ENCODE data around the gene NSMCE1. TPM values are rescaled to one million over a fixed set of nuclear protein-coding genes. Genes with fewer than 3 reads are reported as not detected.

The NSMCE1 gene
- total RNA-seq, 2 experiments from 2014 or later, result 31.9 to 33.9 TPM

GRCh38 chr16:27195941-27196595 is 72.5 kb downstream of the NSMCE1 start:
- intact Hi-C loops (cut with DNase I, micrococcal nuclease), result loop anchor here (1.0 to 5.0 kb wide), 3 partner anchors 17 to 36 kb away; no protein-coding TSS in a partner anchor
- Histone ChIP-seq H3K27me3 (ENCODE audit: control insufficient read depth in 1 of 2, insufficient read depth in 2 of 2, low read length in 2 of 2) (no peaks in the 10 kb centered on the region), H3K36me3 (ENCODE audit: insufficient read depth, low read length) (no peaks in the 10 kb centered on the region), H3K4me3 (ENCODE audit: low read length) (no peak overlapping the region), H3K4me1 (ENCODE audit: insufficient read depth, low read length) (peaks cover 67% of the 10 kb centered on the region), H3K9me3 (ENCODE audit: control insufficient read depth in 1 of 2, insufficient read depth in 1 of 2, low read length in 2 of 2) (no peaks in the 10 kb centered on the region), H3K27ac (ENCODE audit: low read depth in 1 of 2, low read length in 2 of 2) (peak overlapping the region; percentile 12 to 24)
- Mint-ChIP-seq H3K36me3 (ENCODE audit: low read depth) (no peaks in the 10 kb centered on the region), H3K4me1 (ENCODE audit: low read depth) (peaks cover 88% of the 10 kb centered on the region), H3K9me3 (peaks cover 3% of the 10 kb centered on the region), H3K27ac (peak overlapping the region; percentile 95), H3K4me3 (peak overlapping the region; percentile 78), H3K27me3 (no peaks in the 10 kb centered on the region)
- no peak for TF ChIP-seq CTCF (IDR thresholded peaks at IDR 0.05)
- ChIA-PET POLR2A (interaction anchor here (0.7 to 2.3 kb wide), 14 partner anchors 8 to 172 kb away, joined by 3 to 24 read pairs (median 6); partner anchors contain the start of gene KDM8), CTCF (interaction anchor here (0.7 to 5.1 kb wide), 7 partner anchors 16 to 172 kb away, joined by 3 to 51 read pairs (median 4); no protein-coding TSS in a partner anchor)
- ATAC-seq (ENCODE audit: poor library complexity), result peak; percentile 90
- peak; percentile 25 to 90 (median 50) for DNase-seq

GRCh38 chr16:27195076-27195741 is 73.4 kb downstream of the NSMCE1 start:
- ChIA-PET POLR2A (interaction anchor here (0.6 to 2.3 kb wide), 14 partner anchors 9 to 173 kb away, joined by 3 to 24 read pairs (median 6); partner anchors contain the start of gene KDM8), CTCF (interaction anchor here (1.1 to 5.1 kb wide), 5 partner anchors 15 to 173 kb away, joined by 4 to 51 read pairs (median 5); no protein-coding TSS in a partner anchor)
- Histone ChIP-seq H3K4me3 (ENCODE audit: low read length) (no peak overlapping the region), H3K27me3 (ENCODE audit: control insufficient read depth in 1 of 2, insufficient read depth in 2 of 2, low read length in 2 of 2) (no peaks in the 10 kb centered on the region), H3K9me3 (ENCODE audit: control insufficient read depth in 1 of 2, insufficient read depth in 1 of 2, low read length in 2 of 2) (peaks cover 0 to 3% of the 10 kb centered on the region in 2 experiments), H3K27ac (ENCODE audit: low read depth in 1 of 2, low read length in 2 of 2) (peak overlapping the region; percentile 12 to 22), H3K36me3 (ENCODE audit: insufficient read depth, low read length) (no peaks in the 10 kb centered on the region), H3K4me1 (ENCODE audit: insufficient read depth, low read length) (peaks cover 67% of the 10 kb centered on the region)
- TF ChIP-seq CTCF (IDR thresholded peaks at IDR 0.05), result no peak
- ATAC-seq (ENCODE audit: poor library complexity) (no peak), DNase-seq (no peak)
- Mint-ChIP-seq H3K4me3 (peak overlapping the region; percentile 78), H3K27me3 (no peaks in the 10 kb centered on the region), H3K9me3 (peaks cover 3% of the 10 kb centered on the region), H3K27ac (peak overlapping the region; percentile 95), H3K36me3 (ENCODE audit: low read depth) (no peaks in the 10 kb centered on the region), H3K4me1 (ENCODE audit: low read depth) (peaks cover 79% of the 10 kb centered on the region)
- intact Hi-C loops (cut with DNase I, micrococcal nuclease), result loop anchor here in 1 of 2 experiments (5.0 kb wide), 1 partner anchor 37 kb away; no protein-coding TSS in a partner anchor

GRCh38 chr16:27193300-27193990 is 75.1 kb downstream of the NSMCE1 start:
- peak overlapping the region; percentile 95 for H3K27ac Mint-ChIP-seq
- Histone ChIP-seq H3K27me3 (ENCODE audit: control insufficient read depth in 1 of 2, insufficient read depth in 2 of 2, low read length in 2 of 2) (no peaks in the 10 kb centered on the region), H3K27ac (ENCODE audit: low read depth in 1 of 2, low read length in 2 of 2) (no peak overlapping the region), H3K4me3 (ENCODE audit: low read length) (no peak overlapping the region), H3K4me1 (ENCODE audit: insufficient read depth, low read length) (peaks cover 50% of the 10 kb centered on the region), H3K9me3 (ENCODE audit: control insufficient read depth in 1 of 2, insufficient read depth in 1 of 2, low read length in 2 of 2) (peaks cover 0 to 5% of the 10 kb centered on the region in 2 experiments), H3K36me3 (ENCODE audit: insufficient read depth, low read length) (no peaks in the 10 kb centered on the region)
- CTCF ChIA-PET, result interaction anchor here (1.4 to 1.6 kb wide), 2 partner anchors 24 to 175 kb away, joined by 3 read pairs; no protein-coding TSS in a partner anchor
- no peak for TF ChIP-seq CTCF (IDR thresholded peaks at IDR 0.05)
- H3K4me3 Mint-ChIP-seq, result no peak overlapping the region
- intact Hi-C loops (cut with DNase I, micrococcal nuclease), result loop anchor here in 1 of 2 experiments (5.0 kb wide), 1 partner anchor 36 kb away; no protein-coding TSS in a partner anchor
- H3K9me3 Mint-ChIP-seq, result peaks cover 3% of the 10 kb centered on the region
- POLR2A ChIA-PET, result interaction anchor here (0.7 to 2.6 kb wide), 6 partner anchors 10 to 122 kb away, joined by 3 to 9 read pairs (median 6); partner anchors contain the start of gene KDM8
- H3K36me3 Mint-ChIP-seq (ENCODE audit: low read depth), result no peaks in the 10 kb centered on the region
- ATAC-seq (ENCODE audit: poor library complexity) (no peak), DNase-seq (no peak)
- H3K27me3 Mint-ChIP-seq, result no peaks in the 10 kb centered on the region
- H3K4me1 Mint-ChIP-seq (ENCODE audit: low read depth), result peaks cover 65% of the 10 kb centered on the region

Measured in CD4-positive, alpha-beta T cell (primary cell).